Measurements from ENCODE around the gene PODXL2. TPM values are rescaled to one million over a fixed set of nuclear protein-coding genes. Genes with fewer than 3 reads are reported as not detected.

The PODXL2 gene
- total and polyA plus RNA-seq, 2 of the 8 experiments (the other 6 are each of a cell fraction or from before 2014, with no cell fraction given), result 27.6 to 31.6 TPM

DNA sequence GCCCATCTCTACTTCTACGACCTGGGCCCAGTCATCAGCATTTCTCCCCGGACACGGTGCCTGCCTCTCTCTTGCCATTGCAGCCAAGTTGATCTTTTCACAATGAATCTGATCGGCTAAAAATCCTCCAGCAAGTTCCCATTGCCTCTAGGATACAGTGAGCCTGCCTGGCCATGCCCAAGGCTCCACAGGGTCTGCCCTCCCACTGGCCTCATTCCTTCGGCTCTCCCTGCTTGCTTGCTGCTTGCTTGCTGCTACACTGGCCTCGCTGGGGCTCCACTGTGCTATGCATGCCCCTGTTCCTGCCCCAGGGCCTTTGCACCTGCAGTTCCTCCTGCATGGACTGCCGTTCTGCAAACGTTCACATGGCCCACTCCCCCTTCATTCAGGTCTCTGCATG lies 45.8 kb downstream of the PODXL2 start:
- Histone ChIP-seq H3K4ac (replicated peaks; ENCODE audit: insufficient read length, low read depth, low read length) (no peak overlapping the region), H2AK5ac (ENCODE audit: low read depth, low read length) (no peak overlapping the region), H3K27ac (ENCODE audit: low read depth, low read length) (no peak overlapping the region), H4K5ac (ENCODE audit: insufficient read length, low read depth, low read length) (no peak overlapping the region), H3K9ac (replicated peaks in 1 of 4; ENCODE audit: extremely low read depth in 1 of 4, low read depth in 3 of 4, low read length in 3 of 4) (no peak overlapping the region), H2BK20ac (ENCODE audit: low read length) (no peak overlapping the region), H3K18ac (ENCODE audit: extremely low read depth, low read length) (no peak overlapping the region), H4K8ac (ENCODE audit: extremely low read depth, insufficient read depth, low read length) (no peak overlapping the region), H3K4me3 (ENCODE audit: extremely low read depth in 1 of 4, insufficient read depth in 2 of 4, low read depth in 3 of 4, low read length in 4 of 4) (no peak overlapping the region), H3K9me3 (ENCODE audit: insufficient read depth in 2 of 2, low read depth in 1 of 2, low read length in 1 of 2) (no peaks in the 10 kb centered on the region), H4K91ac (replicated peaks; ENCODE audit: insufficient read length, low read length) (no peak overlapping the region), H2BK5ac (ENCODE audit: low read depth, low read length) (no peak overlapping the region), H3K56ac (replicated peaks; ENCODE audit: insufficient read length, low read depth, low read length) (no peak overlapping the region), H3K4me2 (ENCODE audit: insufficient read depth in 1 of 2, low read depth in 2 of 2, low read length in 2 of 2) (no peak overlapping the region; a peak in 1 of 4 replicates), H4K20me1 (replicated peaks in 1 of 2; ENCODE audit: control insufficient read depth in 1 of 2, insufficient read depth in 2 of 2, low read length in 2 of 2) (no peaks in the 10 kb centered on the region), H3K14ac (ENCODE audit: insufficient read length) (no peak overlapping the region), H3K27me3 (replicated peaks in 1 of 4; ENCODE audit: control insufficient read depth in 3 of 4, extremely low read depth in 1 of 4, insufficient read depth in 3 of 4, low read length in 3 of 4) (no peaks in the 10 kb centered on the region; a peak in 2 of 7 replicates), H2AFZ (ENCODE audit: low read length) (no peak overlapping the region), H2BK15ac (ENCODE audit: low read length) (no peak overlapping the region), H2BK12ac (ENCODE audit: low read depth, low read length) (no peak overlapping the region), H3K4me1 (replicated peaks in 1 of 4; ENCODE audit: control insufficient read depth in 3 of 4, insufficient read depth in 4 of 4, low read length in 3 of 4) (peaks cover 0 to 14% (median 10%) of the 10 kb centered on the region in 4 experiments; a peak in 6 of 7 replicates), H3K79me2 (ENCODE audit: control insufficient read depth in 1 of 2, insufficient read depth in 2 of 2, low read length in 2 of 2) (no peaks in the 10 kb centered on the region), H2BK120ac (replicated peaks; ENCODE audit: low read depth, low read length) (no peak overlapping the region), H3K79me1 (ENCODE audit: low read depth, low read length) (no peaks in the 10 kb centered on the region), H3K23ac (ENCODE audit: insufficient read length) (no peak overlapping the region), H3K36me3 (ENCODE audit: control insufficient read depth in 2 of 4, insufficient read depth in 4 of 4, low read length in 3 of 4) (no peaks in the 10 kb centered on the region), H3K23me2 (ENCODE audit: low read depth, low read length) (peaks cover 12% of the 10 kb centered on the region; the same call in 1 of the 2 replicates)
- 91% methylated on average over 7 of the region's 8 CpGs; no CpG with 5 or more reads in 1 of the 2 experiments for WGBS, 2 experiments (ENCODE audit: extremely low coverage in 1 of 2, insufficient coverage in 1 of 2, insufficient read length in 1 of 2, insufficient replicate concordance in 2 of 2, low coverage in 1 of 2, low lambda C conversion rate in 2 of 2, missing lambda C conversion rate in 1 of 2)
- DNase-seq (ENCODE audit: low read depth in 1 of 2, low spot score in 2 of 2) (peak in 1 of 2 experiments; percentile 33), FAIRE-seq (no peak)
- TF ChIP-seq RXRA (IDR thresholded peaks at IDR 0.05; ENCODE audit: insufficient read depth, low read depth, low read length) (no peak), CEBPB (IDR thresholded peaks at IDR 0.05; ENCODE audit: low read depth, low read length) (no peak), RBBP5 (IDR thresholded peaks at IDR 0.05; ENCODE audit: borderline replicate concordance, low read depth, low read length) (no peak), GABPA (IDR thresholded peaks at IDR 0.05; ENCODE audit: borderline replicate concordance, insufficient read depth, low read length) (no peak), TCF12 (IDR thresholded peaks at IDR 0.05; ENCODE audit: low read depth, low read length) (no peak), EZH2 (IDR thresholded peaks at IDR 0.05; ENCODE audit: low read depth, low read length, severe bottlenecking) (no peak), RNF2 (IDR thresholded peaks at IDR 0.05; ENCODE audit: borderline replicate concordance, low read depth, low read length, missing control alignments, poor library complexity, severe bottlenecking) (no peak), CBX8 (IDR thresholded peaks at IDR 0.05; ENCODE audit: borderline replicate concordance, low read depth, low read length) (no peak), BCL11A (IDR thresholded peaks at IDR 0.05; ENCODE audit: low read depth in 2 of 2, low read length in 2 of 2) (no peak)
- TF ChIP-seq, protein P1, sequence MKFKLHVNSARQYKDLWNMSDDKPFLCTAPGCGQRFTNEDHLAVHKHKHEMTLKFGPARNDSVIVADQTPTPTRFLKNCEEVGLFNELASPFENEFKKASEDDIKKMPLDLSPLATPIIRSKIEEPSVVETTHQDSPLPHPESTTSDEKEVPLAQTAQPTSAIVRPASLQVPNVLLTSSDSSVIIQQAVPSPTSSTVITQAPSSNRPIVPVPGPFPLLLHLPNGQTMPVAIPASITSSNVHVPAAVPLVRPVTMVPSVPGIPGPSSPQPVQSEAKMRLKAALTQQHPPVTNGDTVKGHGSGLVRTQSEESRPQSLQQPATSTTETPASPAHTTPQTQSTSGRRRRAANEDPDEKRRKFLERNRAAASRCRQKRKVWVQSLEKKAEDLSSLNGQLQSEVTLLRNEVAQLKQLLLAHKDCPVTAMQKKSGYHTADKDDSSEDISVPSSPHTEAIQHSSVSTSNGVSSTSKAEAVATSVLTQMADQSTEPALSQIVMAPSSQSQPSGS (IDR thresholded peaks at IDR 0.05; ENCODE audit: low read length), result no peak
- TF ChIP-seq, protein P2, sequence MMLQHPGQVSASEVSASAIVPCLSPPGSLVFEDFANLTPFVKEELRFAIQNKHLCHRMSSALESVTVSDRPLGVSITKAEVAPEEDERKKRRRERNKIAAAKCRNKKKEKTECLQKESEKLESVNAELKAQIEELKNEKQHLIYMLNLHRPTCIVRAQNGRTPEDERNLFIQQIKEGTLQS (IDR thresholded peaks at IDR 0.05; ENCODE audit: insufficient read depth, low read depth, low read length), result no peak
- ChIA-PET POLR2A (ENCODE audit: partially characterized antibody) (no interaction called here), CTCF (ENCODE audit: partially characterized antibody) (interaction anchor here (0.7 kb wide), 1 partner anchor 16 kb away, joined by 3 read pairs; no protein-coding TSS in a partner anchor)

All from H1 (cell line).